ENCODE data around the gene STBD1. TPM values are rescaled to one million over a fixed set of nuclear protein-coding genes. Genes with fewer than 3 reads are reported as not detected.

Gene STBD1
- total RNA-seq, 1 experiment from 2014 or later, result 4.9 TPM

- Histone ChIP-seq H3K27ac (ENCODE audit: low read length) (no peak overlapping the region), H3K36me3 (ENCODE audit: control insufficient read depth, insufficient read depth, low read length) (no peaks in the 10 kb centered on the region), H3K27me3 (ENCODE audit: control insufficient read depth, insufficient read depth, low read length) (no peaks in the 10 kb centered on the region), H3K9me3 (ENCODE audit: control insufficient read depth, insufficient read depth, low read depth, low read length) (peaks cover 9% of the 10 kb centered on the region; the same call in 1 of the 2 replicates), H3K4me3 (ENCODE audit: low read depth in 2 of 2, low read length in 2 of 2) (no peak overlapping the region), H3K4me1 (ENCODE audit: control insufficient read depth, insufficient read depth, low read length) (no peaks in the 10 kb centered on the region)
- intact Hi-C loops (cut with micrococcal nuclease; ENCODE audit: unreplicated experiment), result no loop called here
- no peak for ATAC-seq
- no peak for TF ChIP-seq REST (IDR thresholded peaks at IDR 0.05; ENCODE audit: insufficient read depth in 1 of 2, low read depth in 2 of 2, low read length in 1 of 2)
- no peak for TF ChIP-seq POLR2AphosphoS5 (IDR thresholded peaks at IDR 0.05; ENCODE audit: low read depth, low read length)
- TF ChIP-seq TCF7L2 (IDR thresholded peaks at IDR 0.05; ENCODE audit: low read depth, low read length), result no peak
- TF ChIP-seq CTCF (IDR thresholded peaks at IDR 0.05), result no peak
- TF ChIP-seq SIN3A (IDR thresholded peaks at IDR 0.05; ENCODE audit: borderline replicate concordance, insufficient read depth, low read depth, low read length), result no peak
- ChIA-PET CTCF (no interaction called here), POLR2A (no interaction called here)
- DNase-seq (ENCODE audit: low read depth, low spot score), result no peak
- in situ Hi-C loops (cut with HindIII; ENCODE audit: low pct_unique_long_range_greater_than_20kb, low sequenced_read_pairs), result no loop called here
- no TSS peak for BruUV-seq (replicated peaks)
Observed at GRCh38 chr4:76325072-76325471, 18.5 kb downstream of the STBD1 start.

DNA sequence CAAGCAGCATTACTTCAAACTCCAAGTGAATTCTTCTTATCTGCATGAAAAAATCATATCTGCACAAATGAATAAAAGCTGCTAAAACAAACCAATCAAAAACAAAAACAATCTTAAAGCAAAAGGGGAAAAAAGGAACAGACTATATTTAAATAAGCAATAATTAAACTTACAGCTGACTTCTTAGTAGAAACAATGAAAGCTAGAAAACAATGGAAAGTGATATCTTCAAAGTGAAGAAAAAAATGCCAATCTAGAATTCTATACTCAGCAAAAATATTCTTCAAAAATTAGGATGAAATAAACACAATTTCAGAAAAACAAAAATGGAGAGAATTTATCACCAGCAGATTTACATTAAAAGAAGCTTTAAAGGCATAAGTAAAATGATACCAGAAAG, 20.0 kb downstream of the STBD1 start:
- ChIA-PET POLR2A (no interaction called here), CTCF (no interaction called here)
- Histone ChIP-seq H3K4me1 (ENCODE audit: control insufficient read depth, insufficient read depth, low read length) (no peaks in the 10 kb centered on the region), H3K4me3 (ENCODE audit: low read depth in 2 of 2, low read length in 2 of 2) (no peak overlapping the region), H3K36me3 (ENCODE audit: control insufficient read depth, insufficient read depth, low read length) (no peaks in the 10 kb centered on the region; the same call in 1 of the 2 replicates), H3K9me3 (ENCODE audit: control insufficient read depth, insufficient read depth, low read depth, low read length) (peaks cover 9% of the 10 kb centered on the region; the same call in 1 of the 2 replicates), H3K27ac (ENCODE audit: low read length) (no peak overlapping the region), H3K27me3 (ENCODE audit: control insufficient read depth, insufficient read depth, low read length) (no peaks in the 10 kb centered on the region)
- intact Hi-C loops (cut with micrococcal nuclease; ENCODE audit: unreplicated experiment) (no loop called here), in situ Hi-C loops (cut with HindIII; ENCODE audit: low pct_unique_long_range_greater_than_20kb, low sequenced_read_pairs) (no loop called here)
- BruUV-seq (replicated peaks), result no TSS peak
- no peak for ATAC-seq
- no peak for DNase-seq (ENCODE audit: low read depth, low spot score)
- no peak for TF ChIP-seq CTCF (IDR thresholded peaks at IDR 0.05)

GRCh38 chr4:76334885-76335284, 28.4 kb downstream of the STBD1 start:
- intact Hi-C loops (cut with micrococcal nuclease; ENCODE audit: unreplicated experiment) (no loop called here), in situ Hi-C loops (cut with HindIII; ENCODE audit: low pct_unique_long_range_greater_than_20kb, low sequenced_read_pairs) (no loop called here)
- H3K36me3 ChIP-seq (ENCODE audit: control insufficient read depth, insufficient read depth, low read length), result no peaks in the 10 kb centered on the region; the same call in 1 of the 2 replicates
- no peak for TF ChIP-seq REST (IDR thresholded peaks at IDR 0.05; ENCODE audit: insufficient read depth in 1 of 2, low read depth in 2 of 2, low read length in 1 of 2)
- no peak for TF ChIP-seq TCF7L2 (IDR thresholded peaks at IDR 0.05; ENCODE audit: low read depth, low read length)
- TF ChIP-seq POLR2AphosphoS5 (IDR thresholded peaks at IDR 0.05; ENCODE audit: low read depth, low read length), result no peak
- TF ChIP-seq SIN3A (IDR thresholded peaks at IDR 0.05; ENCODE audit: borderline replicate concordance, insufficient read depth, low read depth, low read length), result no peak
- no peak for TF ChIP-seq CTCF (IDR thresholded peaks at IDR 0.05)
- no peak for ATAC-seq
- BruUV-seq (replicated peaks), result no TSS peak
- CTCF ChIA-PET, result no interaction called here
- no peak for DNase-seq (ENCODE audit: low read depth, low spot score)
- no peaks in the 10 kb centered on the region; the same call in 1 of the 2 replicates for H3K27me3 ChIP-seq (ENCODE audit: control insufficient read depth, insufficient read depth, low read length)
- no peak overlapping the region for H3K27ac ChIP-seq (ENCODE audit: low read length)
- POLR2A ChIA-PET, result no interaction called here
- H3K4me1 ChIP-seq (ENCODE audit: control insufficient read depth, insufficient read depth, low read length), result no peaks in the 10 kb centered on the region
- no peaks in the 10 kb centered on the region for H3K9me3 ChIP-seq (ENCODE audit: control insufficient read depth, insufficient read depth, low read depth, low read length)
- no peak overlapping the region for H3K4me3 ChIP-seq (ENCODE audit: low read depth in 2 of 2, low read length in 2 of 2)

Measured in Panc1 (cell line).